Measurements from ENCODE around the gene SMCO4.

SMCO4 gene

DNA sequence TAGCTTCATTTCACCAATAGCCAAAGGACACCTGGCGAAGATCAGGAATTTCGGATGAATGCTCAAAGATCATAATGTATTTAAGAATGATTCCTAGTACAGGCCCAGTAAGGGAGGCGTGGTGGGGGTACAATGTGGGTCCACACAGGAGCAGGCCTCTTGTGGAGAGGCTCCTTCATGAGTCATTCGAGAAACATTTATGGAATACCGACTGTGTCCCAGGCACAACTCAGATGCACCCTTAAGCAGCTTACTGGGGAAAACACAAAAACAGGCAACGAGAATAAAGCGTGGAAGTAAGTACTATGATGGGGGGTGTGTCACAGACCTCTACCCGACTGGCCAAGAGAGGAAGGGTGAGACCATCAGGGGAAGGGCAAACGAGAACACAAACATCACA, 44.5 kb downstream of the SMCO4 start:
- Histone ChIP-seq H3K9me3 (ENCODE audit: insufficient read depth, low read length) (0 out of 2 replicates have a peak, but pooled peaks cover 3% of the 10 kb centered on the region), H3F3A (ENCODE audit: insufficient read depth) (no peaks in the 10 kb centered on the region), H4K20me1 (ENCODE audit: low read depth, low read length) (no peaks in the 10 kb centered on the region), H3K27ac (ENCODE audit: low read depth, low read length) (no peak overlapping the region), H3K4me3 (ENCODE audit: insufficient read depth, low read length, poor library complexity, severe bottlenecking) (no peak overlapping the region), H2AFZ (ENCODE audit: low read depth, low read length, severe bottlenecking) (no peak overlapping the region), H3K79me2 (ENCODE audit: insufficient read depth, low read length) (no peaks in the 10 kb centered on the region), H3K4me2 (ENCODE audit: low read depth, low read length, poor library complexity, severe bottlenecking) (no peak overlapping the region), H3K9me2 (replicated peaks; ENCODE audit: insufficient read depth, low read length) (no peaks in the 10 kb centered on the region), H3K27me3 (ENCODE audit: low read length) (no peaks in the 10 kb centered on the region), H3K36me3 (ENCODE audit: low read length) (no peaks in the 10 kb centered on the region), H3K9ac (ENCODE audit: low read length) (no peak overlapping the region)
- TF ChIP-seq, protein P1, sequence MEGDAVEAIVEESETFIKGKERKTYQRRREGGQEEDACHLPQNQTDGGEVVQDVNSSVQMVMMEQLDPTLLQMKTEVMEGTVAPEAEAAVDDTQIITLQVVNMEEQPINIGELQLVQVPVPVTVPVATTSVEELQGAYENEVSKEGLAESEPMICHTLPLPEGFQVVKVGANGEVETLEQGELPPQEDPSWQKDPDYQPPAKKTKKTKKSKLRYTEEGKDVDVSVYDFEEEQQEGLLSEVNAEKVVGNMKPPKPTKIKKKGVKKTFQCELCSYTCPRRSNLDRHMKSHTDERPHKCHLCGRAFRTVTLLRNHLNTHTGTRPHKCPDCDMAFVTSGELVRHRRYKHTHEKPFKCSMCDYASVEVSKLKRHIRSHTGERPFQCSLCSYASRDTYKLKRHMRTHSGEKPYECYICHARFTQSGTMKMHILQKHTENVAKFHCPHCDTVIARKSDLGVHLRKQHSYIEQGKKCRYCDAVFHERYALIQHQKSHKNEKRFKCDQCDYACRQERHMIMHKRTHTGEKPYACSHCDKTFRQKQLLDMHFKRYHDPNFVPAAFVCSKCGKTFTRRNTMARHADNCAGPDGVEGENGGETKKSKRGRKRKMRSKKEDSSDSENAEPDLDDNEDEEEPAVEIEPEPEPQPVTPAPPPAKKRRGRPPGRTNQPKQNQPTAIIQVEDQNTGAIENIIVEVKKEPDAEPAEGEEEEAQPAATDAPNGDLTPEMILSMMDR (IDR thresholded peaks at IDR 0.05; ENCODE audit: insufficient read depth, low read length, poor library complexity, severe bottlenecking), result no peak
- no peak for TF ChIP-seq EZH2phosphoT487 (conservative IDR thresholded peaks at IDR 0.05; ENCODE audit: low read length)

DNA sequence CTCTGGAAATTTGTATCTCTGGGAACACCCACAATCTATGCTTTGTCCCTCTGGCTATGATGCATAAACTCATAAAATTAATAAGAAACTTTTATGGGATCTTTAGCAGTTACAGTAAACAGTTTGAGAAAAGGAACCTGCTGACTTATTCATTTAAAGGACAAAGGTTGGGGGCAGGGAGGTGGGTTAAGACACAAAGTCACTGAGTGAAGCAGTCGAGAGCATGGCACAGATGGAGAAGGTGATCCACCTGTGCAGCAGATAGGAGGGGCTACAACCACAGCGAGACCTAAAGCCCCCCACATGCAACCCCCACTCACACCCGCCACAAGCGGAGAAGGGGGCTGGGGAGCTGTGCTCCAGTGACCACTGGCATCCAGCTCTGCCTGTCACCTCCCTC, 45.0 kb downstream of the SMCO4 start:
- Histone ChIP-seq H3K4me2 (ENCODE audit: low read depth, low read length, poor library complexity, severe bottlenecking) (no peak overlapping the region), H3K79me2 (ENCODE audit: insufficient read depth, low read length) (no peaks in the 10 kb centered on the region), H3F3A (ENCODE audit: insufficient read depth) (no peaks in the 10 kb centered on the region), H3K27ac (ENCODE audit: low read depth, low read length) (no peak overlapping the region), H3K9ac (ENCODE audit: low read length) (no peak overlapping the region), H3K27me3 (ENCODE audit: low read length) (no peaks in the 10 kb centered on the region), H3K36me3 (ENCODE audit: low read length) (no peaks in the 10 kb centered on the region), H3K4me3 (ENCODE audit: insufficient read depth, low read length, poor library complexity, severe bottlenecking) (no peak overlapping the region), H3K9me2 (replicated peaks; ENCODE audit: insufficient read depth, low read length) (no peaks in the 10 kb centered on the region), H4K20me1 (ENCODE audit: low read depth, low read length) (no peaks in the 10 kb centered on the region), H3K9me3 (ENCODE audit: insufficient read depth, low read length) (no peaks in the 10 kb centered on the region), H2AFZ (ENCODE audit: low read depth, low read length, severe bottlenecking) (no peak overlapping the region)
- TF ChIP-seq, protein P1 (IDR thresholded peaks at IDR 0.05; ENCODE audit: insufficient read depth, low read length, poor library complexity, severe bottlenecking), result no peak
- TF ChIP-seq EZH2phosphoT487 (conservative IDR thresholded peaks at IDR 0.05; ENCODE audit: low read length), result no peak

DNA sequence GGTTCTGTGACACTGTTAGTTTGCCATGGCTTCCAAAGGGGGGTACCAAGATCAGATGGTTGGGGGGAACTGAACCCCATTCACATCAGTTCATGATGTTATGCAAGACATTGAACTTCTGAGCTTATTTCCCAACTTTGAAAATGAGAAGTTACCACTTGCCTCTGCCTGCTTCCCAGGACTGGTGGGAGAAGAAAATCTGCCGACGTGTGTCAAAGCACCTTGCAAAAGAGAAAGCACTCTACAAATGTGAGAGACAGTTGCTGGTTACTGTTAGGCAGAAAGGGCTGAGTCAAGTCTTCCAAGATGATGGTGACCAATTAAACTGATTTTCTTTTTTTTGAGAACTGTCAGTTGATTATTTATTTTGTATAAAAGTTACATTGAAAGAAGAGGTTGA, 45.6 kb downstream of the SMCO4 start:
- Histone ChIP-seq H3K36me3 (ENCODE audit: low read length) (no peaks in the 10 kb centered on the region), H2AFZ (ENCODE audit: low read depth, low read length, severe bottlenecking) (no peak overlapping the region), H3K27me3 (ENCODE audit: low read length) (no peaks in the 10 kb centered on the region), H3K9me2 (replicated peaks; ENCODE audit: insufficient read depth, low read length) (no peaks in the 10 kb centered on the region), H3K79me2 (ENCODE audit: insufficient read depth, low read length) (no peaks in the 10 kb centered on the region), H3K4me3 (ENCODE audit: insufficient read depth, low read length, poor library complexity, severe bottlenecking) (no peak overlapping the region), H3K9me3 (ENCODE audit: insufficient read depth, low read length) (no peaks in the 10 kb centered on the region), H4K20me1 (ENCODE audit: low read depth, low read length) (no peaks in the 10 kb centered on the region), H3K4me2 (ENCODE audit: low read depth, low read length, poor library complexity, severe bottlenecking) (no peak overlapping the region), H3F3A (ENCODE audit: insufficient read depth) (no peaks in the 10 kb centered on the region), H3K27ac (ENCODE audit: low read depth, low read length) (no peak overlapping the region), H3K9ac (ENCODE audit: low read length) (no peak overlapping the region)
- no peak for TF ChIP-seq EZH2phosphoT487 (conservative IDR thresholded peaks at IDR 0.05; ENCODE audit: low read length)
- TF ChIP-seq, protein P1 (IDR thresholded peaks at IDR 0.05; ENCODE audit: insufficient read depth, low read length, poor library complexity, severe bottlenecking), result no peak

Measured in SU-DHL-6 (cell line).